ENCODE data around the gene LRRC25.

The LRRC25 gene

DNA sequence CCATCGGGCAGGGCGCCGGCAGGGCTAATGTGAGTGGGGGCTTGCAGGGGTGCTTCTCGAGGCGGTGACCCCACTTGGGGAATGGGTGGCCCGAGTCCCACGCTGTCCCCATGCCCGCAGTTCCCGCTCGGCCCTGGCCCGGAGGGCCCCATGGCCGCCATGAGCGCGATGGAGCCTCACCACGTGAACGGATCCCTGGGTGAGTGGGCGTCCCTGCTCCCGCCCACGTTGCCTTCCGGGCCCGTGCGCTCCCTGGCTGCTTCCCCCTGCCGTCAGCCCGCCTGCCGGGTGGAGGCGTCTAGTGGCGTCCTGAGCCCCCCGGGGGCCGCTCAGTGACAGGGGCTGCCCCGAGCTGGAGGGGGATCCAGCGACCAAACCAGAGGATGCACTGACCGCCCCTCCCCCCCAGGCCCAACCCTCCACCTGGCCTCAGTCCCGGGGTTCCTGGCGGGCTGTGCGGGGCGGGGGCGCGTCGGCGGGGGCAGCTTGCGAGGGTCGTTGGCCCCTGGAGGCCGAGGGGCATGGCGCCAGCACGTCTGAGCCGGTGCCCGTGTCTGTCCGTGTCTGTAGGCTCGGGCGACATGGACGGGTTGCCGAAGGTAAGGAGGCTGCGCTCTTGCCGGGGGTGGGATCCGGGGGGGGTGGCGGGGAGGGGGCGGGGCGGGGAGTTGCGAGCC is 35.7 kb upstream of the LRRC25 start (continued):
- TF ChIP-seq ZNF76 (tag by site-specific recombination; IDR thresholded peaks at IDR 0.05; ENCODE audit: borderline replicate concordance, low read depth) = peak; percentile 71
- TF ChIP-seq, protein P1, sequence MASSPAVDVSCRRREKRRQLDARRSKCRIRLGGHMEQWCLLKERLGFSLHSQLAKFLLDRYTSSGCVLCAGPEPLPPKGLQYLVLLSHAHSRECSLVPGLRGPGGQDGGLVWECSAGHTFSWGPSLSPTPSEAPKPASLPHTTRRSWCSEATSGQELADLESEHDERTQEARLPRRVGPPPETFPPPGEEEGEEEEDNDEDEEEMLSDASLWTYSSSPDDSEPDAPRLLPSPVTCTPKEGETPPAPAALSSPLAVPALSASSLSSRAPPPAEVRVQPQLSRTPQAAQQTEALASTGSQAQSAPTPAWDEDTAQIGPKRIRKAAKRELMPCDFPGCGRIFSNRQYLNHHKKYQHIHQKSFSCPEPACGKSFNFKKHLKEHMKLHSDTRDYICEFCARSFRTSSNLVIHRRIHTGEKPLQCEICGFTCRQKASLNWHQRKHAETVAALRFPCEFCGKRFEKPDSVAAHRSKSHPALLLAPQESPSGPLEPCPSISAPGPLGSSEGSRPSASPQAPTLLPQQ (tag by site-specific recombination; IDR thresholded peaks at IDR 0.05) = peak; percentile 86
- TF ChIP-seq ZBTB17 (tag by site-specific recombination; IDR thresholded peaks at IDR 0.05) = peak; percentile 69
- TF ChIP-seq ZNF140 (tag by site-specific recombination; IDR thresholded peaks at IDR 0.05) = no peak
- TF ChIP-seq, protein P2, sequence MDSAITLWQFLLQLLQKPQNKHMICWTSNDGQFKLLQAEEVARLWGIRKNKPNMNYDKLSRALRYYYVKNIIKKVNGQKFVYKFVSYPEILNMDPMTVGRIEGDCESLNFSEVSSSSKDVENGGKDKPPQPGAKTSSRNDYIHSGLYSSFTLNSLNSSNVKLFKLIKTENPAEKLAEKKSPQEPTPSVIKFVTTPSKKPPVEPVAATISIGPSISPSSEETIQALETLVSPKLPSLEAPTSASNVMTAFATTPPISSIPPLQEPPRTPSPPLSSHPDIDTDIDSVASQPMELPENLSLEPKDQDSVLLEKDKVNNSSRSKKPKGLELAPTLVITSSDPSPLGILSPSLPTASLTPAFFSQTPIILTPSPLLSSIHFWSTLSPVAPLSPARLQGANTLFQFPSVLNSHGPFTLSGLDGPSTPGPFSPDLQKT (IDR thresholded peaks at IDR 0.05; ENCODE audit: borderline replicate concordance, low read depth, low read length) = no peak
- TF ChIP-seq, protein P3, sequence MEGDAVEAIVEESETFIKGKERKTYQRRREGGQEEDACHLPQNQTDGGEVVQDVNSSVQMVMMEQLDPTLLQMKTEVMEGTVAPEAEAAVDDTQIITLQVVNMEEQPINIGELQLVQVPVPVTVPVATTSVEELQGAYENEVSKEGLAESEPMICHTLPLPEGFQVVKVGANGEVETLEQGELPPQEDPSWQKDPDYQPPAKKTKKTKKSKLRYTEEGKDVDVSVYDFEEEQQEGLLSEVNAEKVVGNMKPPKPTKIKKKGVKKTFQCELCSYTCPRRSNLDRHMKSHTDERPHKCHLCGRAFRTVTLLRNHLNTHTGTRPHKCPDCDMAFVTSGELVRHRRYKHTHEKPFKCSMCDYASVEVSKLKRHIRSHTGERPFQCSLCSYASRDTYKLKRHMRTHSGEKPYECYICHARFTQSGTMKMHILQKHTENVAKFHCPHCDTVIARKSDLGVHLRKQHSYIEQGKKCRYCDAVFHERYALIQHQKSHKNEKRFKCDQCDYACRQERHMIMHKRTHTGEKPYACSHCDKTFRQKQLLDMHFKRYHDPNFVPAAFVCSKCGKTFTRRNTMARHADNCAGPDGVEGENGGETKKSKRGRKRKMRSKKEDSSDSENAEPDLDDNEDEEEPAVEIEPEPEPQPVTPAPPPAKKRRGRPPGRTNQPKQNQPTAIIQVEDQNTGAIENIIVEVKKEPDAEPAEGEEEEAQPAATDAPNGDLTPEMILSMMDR (tag by site-specific recombination; IDR thresholded peaks at IDR 0.05) = peak; percentile 75; the same call in 1 of the 2 replicates
- peak; percentile 46; the same call in 1 of the 2 replicates for TF ChIP-seq ZNF660 (tag by site-specific recombination; IDR thresholded peaks at IDR 0.05)
- TF ChIP-seq REPIN1 (tag by site-specific recombination; IDR thresholded peaks at IDR 0.05; ENCODE audit: low read depth) = no peak
- no peak for TF ChIP-seq ZNF544 (tag by site-specific recombination; IDR thresholded peaks at IDR 0.05)
- TF ChIP-seq ZBTB8A (tag by site-specific recombination; IDR thresholded peaks at IDR 0.05) = peak; percentile 97
- no peak for TF ChIP-seq ZFP41 (tag by site-specific recombination; IDR thresholded peaks at IDR 0.05; ENCODE audit: borderline replicate concordance)
- TF ChIP-seq ZNF157 (tag by site-specific recombination; IDR thresholded peaks at IDR 0.05) = no peak
- peak; percentile 43 for TF ChIP-seq OSR2 (tag by site-specific recombination; IDR thresholded peaks at IDR 0.05)
- TF ChIP-seq, protein P4, sequence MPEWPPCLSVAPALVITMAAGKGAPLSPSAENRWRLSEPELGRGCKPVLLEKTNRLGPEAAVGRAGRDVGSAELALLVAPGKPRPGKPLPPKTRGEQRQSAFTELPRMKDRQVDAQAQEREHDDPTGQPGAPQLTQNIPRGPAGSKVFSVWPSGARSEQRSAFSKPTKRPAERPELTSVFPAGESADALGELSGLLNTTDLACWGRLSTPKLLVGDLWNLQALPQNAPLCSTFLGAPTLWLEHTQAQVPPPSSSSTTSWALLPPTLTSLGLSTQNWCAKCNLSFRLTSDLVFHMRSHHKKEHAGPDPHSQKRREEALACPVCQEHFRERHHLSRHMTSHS (tag by site-specific recombination; IDR thresholded peaks at IDR 0.05) = no peak
- TF ChIP-seq, protein P5, sequence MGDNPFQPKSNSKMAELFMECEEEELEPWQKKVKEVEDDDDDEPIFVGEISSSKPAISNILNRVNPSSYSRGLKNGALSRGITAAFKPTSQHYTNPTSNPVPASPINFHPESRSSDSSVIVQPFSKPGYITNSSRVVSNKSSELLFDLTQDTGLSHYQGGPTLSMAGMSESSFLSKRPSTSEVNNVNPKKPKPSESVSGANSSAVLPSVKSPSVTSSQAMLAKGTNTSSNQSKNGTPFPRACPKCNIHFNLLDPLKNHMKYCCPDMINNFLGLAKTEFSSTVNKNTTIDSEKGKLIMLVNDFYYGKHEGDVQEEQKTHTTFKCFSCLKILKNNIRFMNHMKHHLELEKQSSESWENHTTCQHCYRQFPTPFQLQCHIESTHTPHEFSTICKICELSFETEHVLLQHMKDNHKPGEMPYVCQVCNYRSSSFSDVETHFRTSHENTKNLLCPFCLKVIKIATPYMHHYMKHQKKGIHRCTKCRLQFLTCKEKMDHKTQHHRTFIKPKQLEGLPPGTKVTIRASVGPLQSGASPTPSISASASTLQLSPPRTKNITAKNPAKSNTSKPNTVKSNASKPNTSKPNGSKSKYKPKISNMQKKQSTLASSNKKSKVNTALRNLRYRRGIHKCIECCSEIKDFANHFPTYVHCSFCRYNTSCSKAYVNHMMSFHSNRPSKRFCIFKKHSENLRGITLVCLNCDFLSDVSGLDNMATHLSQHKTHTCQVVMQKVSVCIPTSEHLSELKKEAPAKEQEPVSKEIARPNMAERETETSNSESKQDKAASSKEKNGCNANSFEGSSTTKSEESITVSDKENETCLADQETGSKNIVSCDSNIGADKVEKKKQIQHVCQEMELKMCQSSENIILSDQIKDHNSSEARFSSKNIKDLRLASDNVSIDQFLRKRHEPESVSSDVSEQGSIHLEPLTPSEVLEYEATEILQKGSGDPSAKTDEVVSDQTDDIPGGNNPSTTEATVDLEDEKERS (tag by site-specific recombination; IDR thresholded peaks at IDR 0.05) = no peak
- TF ChIP-seq ZNF335 (tag by site-specific recombination; conservative IDR thresholded peaks at IDR 0.05) = peak; percentile 76
- TF ChIP-seq, protein P6, sequence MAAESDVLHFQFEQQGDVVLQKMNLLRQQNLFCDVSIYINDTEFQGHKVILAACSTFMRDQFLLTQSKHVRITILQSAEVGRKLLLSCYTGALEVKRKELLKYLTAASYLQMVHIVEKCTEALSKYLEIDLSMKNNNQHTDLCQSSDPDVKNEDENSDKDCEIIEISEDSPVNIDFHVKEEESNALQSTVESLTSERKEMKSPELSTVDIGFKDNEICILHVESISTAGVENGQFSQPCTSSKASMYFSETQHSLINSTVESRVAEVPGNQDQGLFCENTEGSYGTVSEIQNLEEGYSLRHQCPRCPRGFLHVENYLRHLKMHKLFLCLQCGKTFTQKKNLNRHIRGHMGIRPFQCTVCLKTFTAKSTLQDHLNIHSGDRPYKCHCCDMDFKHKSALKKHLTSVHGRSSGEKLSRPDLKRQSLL (tag by site-specific recombination; IDR thresholded peaks at IDR 0.05) = peak; percentile 98
- TF ChIP-seq SP2 (tag by site-specific recombination; IDR thresholded peaks at IDR 0.05) = peak; percentile 89
- no peak for TF ChIP-seq ZNF221 (tag by site-specific recombination; IDR thresholded peaks at IDR 0.05; ENCODE audit: borderline replicate concordance)
- no peak for TF ChIP-seq ZNF114 (tag by site-specific recombination; IDR thresholded peaks at IDR 0.05)
- TF ChIP-seq KLF16 (tag by site-specific recombination; IDR thresholded peaks at IDR 0.05) = peak; percentile 98
- TF ChIP-seq TCF7L2 (IDR thresholded peaks at IDR 0.05; ENCODE audit: borderline replicate concordance, low read depth, low read length) = no peak
- TF ChIP-seq ZNF394 (tag by site-specific recombination; IDR thresholded peaks at IDR 0.05; ENCODE audit: borderline replicate concordance) = peak; percentile 72; the same call in 1 of the 2 replicates
- TF ChIP-seq ZNF768 (tag by site-specific recombination; IDR thresholded peaks at IDR 0.05) = no peak
- TF ChIP-seq ZNF791 (tag by site-specific recombination; IDR thresholded peaks at IDR 0.05) = no peak
- no peak for TF ChIP-seq ZNF664 (tag by site-specific recombination; IDR thresholded peaks at IDR 0.05)
- TF ChIP-seq, protein P7, sequence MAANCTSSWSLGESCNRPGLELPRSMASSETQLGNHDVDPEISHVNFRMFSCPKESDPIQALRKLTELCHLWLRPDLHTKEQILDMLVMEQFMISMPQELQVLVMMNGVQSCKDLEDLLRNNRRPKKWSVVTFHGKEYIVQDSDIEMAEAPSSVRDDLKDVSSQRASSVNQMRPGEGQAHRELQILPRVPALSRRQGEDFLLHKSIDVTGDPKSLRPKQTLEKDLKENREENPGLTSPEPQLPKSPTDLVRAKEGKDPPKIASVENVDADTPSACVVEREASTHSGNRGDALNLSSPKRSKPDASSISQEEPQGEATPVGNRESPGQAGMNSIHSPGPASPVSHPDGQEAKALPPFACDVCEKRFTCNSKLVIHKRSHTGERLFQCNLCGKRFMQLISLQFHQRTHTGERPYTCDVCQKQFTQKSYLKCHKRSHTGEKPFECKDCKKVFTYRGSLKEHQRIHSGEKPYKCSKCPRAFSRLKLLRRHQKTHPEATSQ (tag by site-specific recombination; IDR thresholded peaks at IDR 0.05) = 0 out of 2 replicates have a peak, but pooled peaks have one; percentile 49
- TF ChIP-seq ZNF350 (tag by site-specific recombination; IDR thresholded peaks at IDR 0.05) = no peak

Data from HEK293 (cell line).